ENCODE results near the gene GRID1.

DNA sequence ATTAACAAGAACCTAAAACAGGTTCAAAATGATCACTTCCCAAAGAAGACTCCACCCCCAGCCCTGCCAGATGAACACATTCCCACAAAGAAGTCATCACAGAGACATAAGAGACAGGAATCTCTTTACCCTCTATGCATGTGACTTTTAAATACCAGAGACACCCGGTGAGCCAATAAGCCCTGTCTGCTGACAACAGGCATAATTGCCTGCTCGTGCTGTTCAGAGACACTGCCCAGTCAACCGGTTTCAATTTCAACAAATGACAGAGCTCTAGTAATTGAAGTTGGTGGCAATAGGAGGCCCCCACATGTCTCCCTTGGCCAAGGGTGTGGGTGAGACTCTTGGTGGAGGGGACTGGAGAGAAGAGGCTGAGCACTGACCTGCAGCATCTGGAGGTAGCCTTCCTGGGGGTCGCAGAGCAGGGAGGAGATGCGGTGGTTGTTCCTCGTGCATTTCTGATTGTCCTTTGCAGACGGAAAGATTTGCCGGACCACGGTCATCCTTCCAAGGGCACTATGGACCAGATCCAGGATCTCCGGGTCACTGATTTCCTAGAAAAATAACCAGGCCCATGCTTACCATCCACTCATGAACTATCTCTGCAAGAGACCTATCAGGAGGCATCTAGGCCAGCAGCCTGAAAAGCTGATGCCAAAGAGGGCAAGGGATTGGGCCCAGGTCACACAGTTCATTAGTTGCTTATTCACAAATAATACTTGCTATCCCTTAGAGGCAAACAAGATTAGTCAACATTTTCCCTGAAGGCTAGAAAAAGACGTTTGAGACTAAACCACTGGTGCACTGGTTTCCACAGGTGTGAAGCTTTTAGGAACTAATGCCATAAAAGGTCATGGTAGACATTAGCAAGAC, 497.7 kb downstream of the GRID1 start:
- TF ChIP-seq, protein P1, sequence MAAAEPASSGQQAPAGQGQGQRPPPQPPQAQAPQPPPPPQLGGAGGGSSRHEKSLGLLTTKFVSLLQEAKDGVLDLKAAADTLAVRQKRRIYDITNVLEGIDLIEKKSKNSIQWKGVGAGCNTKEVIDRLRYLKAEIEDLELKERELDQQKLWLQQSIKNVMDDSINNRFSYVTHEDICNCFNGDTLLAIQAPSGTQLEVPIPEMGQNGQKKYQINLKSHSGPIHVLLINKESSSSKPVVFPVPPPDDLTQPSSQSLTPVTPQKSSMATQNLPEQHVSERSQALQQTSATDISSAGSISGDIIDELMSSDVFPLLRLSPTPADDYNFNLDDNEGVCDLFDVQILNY (CRISPR knock-in tag; IDR thresholded peaks at IDR 0.05): no peak
- TF ChIP-seq ZNF121 (CRISPR knock-in tag; IDR thresholded peaks at IDR 0.05) (no peak), FOXJ3 (CRISPR knock-in tag; IDR thresholded peaks at IDR 0.05; ENCODE audit: borderline replicate concordance) (no peak), JUN (CRISPR knock-in tag; IDR thresholded peaks at IDR 0.05) (no peak), NFYB (CRISPR knock-in tag; conservative IDR thresholded peaks at IDR 0.05; ENCODE audit: low read depth) (no peak), GABPB1 (CRISPR knock-in tag; IDR thresholded peaks at IDR 0.05) (no peak), ZNF671 (CRISPR knock-in tag; IDR thresholded peaks at IDR 0.05) (no peak)
- TF ChIP-seq, protein P2, sequence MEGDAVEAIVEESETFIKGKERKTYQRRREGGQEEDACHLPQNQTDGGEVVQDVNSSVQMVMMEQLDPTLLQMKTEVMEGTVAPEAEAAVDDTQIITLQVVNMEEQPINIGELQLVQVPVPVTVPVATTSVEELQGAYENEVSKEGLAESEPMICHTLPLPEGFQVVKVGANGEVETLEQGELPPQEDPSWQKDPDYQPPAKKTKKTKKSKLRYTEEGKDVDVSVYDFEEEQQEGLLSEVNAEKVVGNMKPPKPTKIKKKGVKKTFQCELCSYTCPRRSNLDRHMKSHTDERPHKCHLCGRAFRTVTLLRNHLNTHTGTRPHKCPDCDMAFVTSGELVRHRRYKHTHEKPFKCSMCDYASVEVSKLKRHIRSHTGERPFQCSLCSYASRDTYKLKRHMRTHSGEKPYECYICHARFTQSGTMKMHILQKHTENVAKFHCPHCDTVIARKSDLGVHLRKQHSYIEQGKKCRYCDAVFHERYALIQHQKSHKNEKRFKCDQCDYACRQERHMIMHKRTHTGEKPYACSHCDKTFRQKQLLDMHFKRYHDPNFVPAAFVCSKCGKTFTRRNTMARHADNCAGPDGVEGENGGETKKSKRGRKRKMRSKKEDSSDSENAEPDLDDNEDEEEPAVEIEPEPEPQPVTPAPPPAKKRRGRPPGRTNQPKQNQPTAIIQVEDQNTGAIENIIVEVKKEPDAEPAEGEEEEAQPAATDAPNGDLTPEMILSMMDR (IDR thresholded peaks at IDR 0.05): no peak
- TF ChIP-seq, protein P3, sequence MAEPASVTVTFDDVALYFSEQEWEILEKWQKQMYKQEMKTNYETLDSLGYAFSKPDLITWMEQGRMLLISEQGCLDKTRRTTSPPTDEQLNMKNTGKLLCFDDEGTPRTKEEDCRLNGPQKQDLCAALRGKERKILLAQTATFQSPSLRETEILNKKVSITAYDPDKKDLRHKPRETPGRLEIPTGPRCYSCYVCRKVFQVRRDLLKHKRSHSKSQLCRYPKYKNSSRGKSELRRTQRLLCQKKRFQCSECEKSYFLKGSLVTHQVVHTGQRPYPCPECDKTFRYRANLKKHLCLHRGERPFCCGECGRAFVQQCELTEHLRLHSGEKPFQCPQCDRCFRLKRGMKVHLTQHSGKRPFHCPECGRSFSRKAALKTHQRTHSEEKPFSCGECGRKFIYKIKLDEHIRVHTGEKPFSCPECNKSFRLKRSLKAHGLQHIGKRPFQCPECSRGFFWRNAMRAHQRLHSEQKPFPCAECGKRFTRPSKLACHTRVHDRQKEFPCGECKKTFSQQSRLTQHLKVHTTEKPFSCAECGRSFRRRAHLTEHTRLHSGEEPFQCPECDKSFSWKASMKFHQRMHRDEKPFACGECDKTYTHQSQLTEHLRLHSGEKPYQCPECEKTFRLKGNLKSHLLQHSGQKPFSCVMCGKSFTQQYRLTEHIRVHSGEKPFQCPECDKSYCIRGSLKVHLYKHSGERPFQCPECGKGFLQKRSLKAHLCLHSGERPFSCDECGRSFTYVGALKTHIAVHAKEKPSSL (CRISPR knock-in tag; conservative IDR thresholded peaks at IDR 0.05): no peak

Measured in WTC11 (cell line).